ENCODE data around the gene CDK13.
"Not testable (repeated sequence)": the region's sequence is repeated elsewhere in the genome, so short reads cannot be mapped to it uniquely, and the experiment has no call there.

Gene CDK13

GRCh38 chr7:39949971-39950472, at the start of gene CDK13:
Gene CDK13 (plus strand): TSS chr7:39950256. CDS start chr7:39950642, 386 bp downstream.
- peak within 1 kb of the TSS; percentile 90 for H3K4me3 ChIP-seq (ENCODE audit: low read length)
- no peak for TF ChIP-seq ZNF274 (IDR thresholded peaks at IDR 0.05; ENCODE audit: low read depth, low read length)

DNA sequence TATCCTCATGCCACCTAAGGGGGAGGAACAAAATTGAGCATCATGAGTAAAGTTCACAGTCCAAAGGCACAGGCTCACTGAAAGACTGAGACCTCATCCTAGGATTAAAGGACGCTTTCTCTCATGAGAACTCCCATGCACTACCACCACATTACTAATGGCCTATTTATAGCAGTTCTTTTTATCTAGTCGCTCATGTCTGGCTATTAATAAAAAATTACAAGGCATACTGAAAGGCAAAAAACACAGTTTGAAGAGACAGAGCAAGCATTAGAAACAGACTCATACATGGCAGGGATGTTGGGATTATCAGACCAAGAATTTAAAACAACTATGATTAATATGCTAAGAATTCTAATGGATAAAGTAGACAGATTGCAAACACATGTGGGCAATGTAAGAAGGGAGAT, 46.0 kb upstream of the CDK13 start:
- TF ChIP-seq ZNF274 (IDR thresholded peaks at IDR 0.05; ENCODE audit: low read depth, low read length), result no peak
- no peak overlapping the region for H3K4me3 ChIP-seq (ENCODE audit: low read length)

DNA sequence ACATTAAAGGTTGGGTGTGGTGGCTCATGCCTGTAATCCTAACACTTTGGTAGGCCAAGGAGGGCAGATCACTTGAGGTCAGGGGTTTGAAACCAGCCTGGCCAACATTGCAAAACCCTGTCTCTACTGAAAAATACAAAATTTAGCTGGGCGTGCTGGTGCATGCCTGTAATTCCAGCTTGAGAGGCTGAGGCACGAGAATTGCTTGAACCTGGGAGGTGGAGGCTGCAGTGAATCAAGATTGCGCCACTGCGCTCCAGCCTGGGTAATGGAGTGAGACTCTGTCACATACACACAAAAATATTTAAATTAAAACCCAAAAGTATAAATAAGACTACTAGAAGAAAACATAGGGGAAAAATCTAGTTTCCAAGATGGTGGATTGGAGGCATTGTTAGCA, 41.9 kb upstream of the CDK13 start:
- no peak for TF ChIP-seq ZNF274 (IDR thresholded peaks at IDR 0.05; ENCODE audit: low read depth, low read length)
- H3K4me3 ChIP-seq (ENCODE audit: low read length), result no peak overlapping the region

GRCh38 chr7:39908973-39909372, 41.1 kb upstream of the CDK13 start:
- H3K4me3 ChIP-seq (ENCODE audit: low read length), result no peak overlapping the region
- no peak for TF ChIP-seq ZNF274 (IDR thresholded peaks at IDR 0.05; ENCODE audit: low read depth, low read length)

DNA sequence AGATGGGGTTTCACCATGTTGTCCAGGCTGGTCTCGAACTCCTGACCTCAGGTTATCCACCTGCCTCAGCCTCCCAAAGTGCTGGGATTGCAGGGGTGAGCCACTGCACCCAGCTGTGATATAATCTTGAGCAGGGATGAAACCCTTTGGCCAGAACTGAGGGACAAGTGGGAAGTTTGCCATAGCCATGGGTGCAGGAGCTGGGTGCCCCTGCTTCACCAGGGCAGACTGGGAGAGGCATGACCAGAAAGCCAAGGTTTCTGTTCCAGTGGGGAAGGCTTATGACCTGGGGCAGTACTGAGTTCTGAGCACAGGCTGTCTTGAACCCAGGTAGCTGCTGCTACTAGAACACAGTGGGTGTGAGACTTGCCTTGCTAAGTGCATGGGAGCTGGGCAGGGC, 40.5 kb upstream of the CDK13 start:
- no peak for TF ChIP-seq ZNF274 (IDR thresholded peaks at IDR 0.05; ENCODE audit: low read depth, low read length)
- H3K4me3 ChIP-seq (ENCODE audit: low read length), result no peak overlapping the region

DNA sequence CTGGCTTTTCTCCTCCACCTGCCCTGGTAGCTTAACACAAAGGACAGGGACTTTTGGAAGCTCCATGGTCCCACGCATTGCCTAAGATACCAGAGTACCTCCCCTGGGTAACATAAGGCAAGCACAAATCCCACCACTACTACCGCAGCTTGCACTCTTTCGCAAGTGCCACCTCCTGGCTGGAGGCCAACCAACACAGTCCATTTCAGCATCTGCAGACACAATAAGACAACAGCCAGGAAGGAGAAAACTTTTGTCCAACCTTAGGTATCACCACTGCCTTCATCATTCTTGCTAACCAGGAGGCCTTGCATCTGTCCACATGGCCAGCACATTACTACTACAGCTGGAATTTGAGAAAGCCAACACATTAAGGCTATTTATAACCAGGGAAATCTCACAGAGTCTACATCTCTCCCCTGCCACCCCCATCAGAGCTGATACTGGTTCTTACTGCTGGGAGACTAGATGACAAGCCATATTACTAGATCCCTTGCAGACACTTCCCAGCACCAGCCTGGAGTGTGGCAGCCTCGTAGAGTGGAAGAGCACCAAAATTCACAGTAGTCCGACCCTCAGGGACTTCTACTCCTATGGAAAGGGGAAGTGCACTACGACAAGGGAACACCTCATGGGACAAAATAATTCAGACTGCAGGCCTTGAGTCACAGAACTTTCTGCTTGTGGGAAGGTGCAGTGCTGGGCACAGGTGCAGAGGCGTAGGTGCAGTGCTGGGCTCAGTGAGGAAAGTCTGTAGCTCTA, 39.8 kb upstream of the CDK13 start:
- H3K4me3 ChIP-seq (ENCODE audit: low read length), result no peak overlapping the region
- no peak for TF ChIP-seq ZNF274 (IDR thresholded peaks at IDR 0.05; ENCODE audit: low read depth, low read length)

- no peak for TF ChIP-seq ZNF274 (IDR thresholded peaks at IDR 0.05; ENCODE audit: low read depth, low read length)
- no peak overlapping the region for H3K4me3 ChIP-seq (ENCODE audit: low read length)
Measured at GRCh38 chr7:39911167-39911566, 38.9 kb upstream of the CDK13 start.

GRCh38 chr7:39915847-39916246, 34.2 kb upstream of the CDK13 start:
- H3K4me3 ChIP-seq (ENCODE audit: low read length), result not testable (repeated sequence)

DNA sequence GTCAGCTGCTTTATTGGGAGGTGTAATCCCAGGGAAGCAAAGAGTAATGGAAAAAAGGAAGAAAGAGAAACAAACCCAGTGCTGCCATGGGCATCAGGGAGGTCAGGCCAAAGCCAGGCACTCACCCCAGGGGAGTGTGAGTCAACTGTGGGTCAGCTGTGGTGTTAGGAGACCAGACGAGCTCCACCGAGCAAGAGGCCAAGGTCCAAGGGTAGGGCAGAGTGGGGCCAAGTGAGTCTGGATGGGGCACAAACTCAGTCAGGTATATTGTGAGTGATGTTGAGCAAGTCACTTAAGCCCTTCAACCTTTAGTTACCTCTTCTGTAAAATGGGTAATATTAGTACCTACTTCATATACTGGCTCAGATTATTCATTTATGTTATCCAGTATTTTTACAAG, 30.4 kb upstream of the CDK13 start:
- no peak for TF ChIP-seq ZNF274 (IDR thresholded peaks at IDR 0.05; ENCODE audit: low read depth, low read length)
- no peak overlapping the region for H3K4me3 ChIP-seq (ENCODE audit: low read length)

GRCh38 chr7:39921506-39922175, 28.4 kb upstream of the CDK13 start:
- no peak overlapping the region for H3K4me3 ChIP-seq (ENCODE audit: low read length)
- TF ChIP-seq ZNF274 (IDR thresholded peaks at IDR 0.05; ENCODE audit: low read depth, low read length), result no peak

DNA sequence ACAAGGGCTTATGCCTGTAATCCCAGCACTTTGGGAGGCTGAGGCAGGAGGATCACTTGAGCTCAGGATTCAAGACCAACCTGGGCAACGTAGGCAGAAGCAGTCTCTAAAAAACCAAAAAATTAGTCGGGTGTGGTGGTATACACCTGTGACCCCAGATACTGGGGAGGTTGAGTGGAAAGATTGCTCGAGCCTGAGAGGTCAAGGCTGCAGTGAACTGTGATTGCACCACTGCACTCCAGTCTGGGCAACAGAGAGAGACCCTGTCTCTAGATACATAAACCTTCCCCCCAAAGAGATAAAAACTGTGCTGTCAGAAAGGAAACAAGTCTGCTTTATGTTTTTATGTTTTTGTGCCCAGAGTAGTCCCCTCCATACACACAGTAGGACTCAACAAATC, 27.5 kb upstream of the CDK13 start:
- no peak overlapping the region for H3K4me3 ChIP-seq (ENCODE audit: low read length)
- TF ChIP-seq ZNF274 (IDR thresholded peaks at IDR 0.05; ENCODE audit: low read depth, low read length), result no peak

DNA sequence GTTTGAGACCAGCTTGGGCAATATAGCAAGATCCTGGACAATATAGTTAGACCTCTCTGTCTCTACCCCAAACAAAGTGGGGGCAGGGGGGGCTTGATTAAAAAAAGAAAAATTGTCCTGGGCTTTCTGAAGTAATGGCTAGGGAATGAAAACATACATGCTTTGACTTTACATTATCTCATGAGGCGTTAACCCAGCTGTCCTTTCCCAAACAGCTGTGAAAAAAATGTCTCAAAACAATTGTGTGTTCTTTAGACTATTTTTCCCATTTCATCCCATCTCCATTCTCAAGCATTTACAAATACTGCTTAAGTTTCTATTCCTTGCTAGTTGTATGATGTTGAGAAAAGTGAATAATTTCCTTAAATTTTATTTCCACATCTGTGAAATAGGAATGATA, 27.0 kb upstream of the CDK13 start:
- no peak overlapping the region for H3K4me3 ChIP-seq (ENCODE audit: low read length)
- no peak for TF ChIP-seq ZNF274 (IDR thresholded peaks at IDR 0.05; ENCODE audit: low read depth, low read length)

GRCh38 chr7:39924122-39924521, 25.9 kb upstream of the CDK13 start:
- no peak for TF ChIP-seq ZNF274 (IDR thresholded peaks at IDR 0.05; ENCODE audit: low read depth, low read length)
- H3K4me3 ChIP-seq (ENCODE audit: low read length), result no peak overlapping the region

- H3K4me3 ChIP-seq (ENCODE audit: low read length), result no peak overlapping the region
- TF ChIP-seq ZNF274 (IDR thresholded peaks at IDR 0.05; ENCODE audit: low read depth, low read length), result no peak
Measured at GRCh38 chr7:39926111-39926510, 23.9 kb upstream of the CDK13 start.

- no peak overlapping the region for H3K4me3 ChIP-seq (ENCODE audit: low read length)
- no peak for TF ChIP-seq ZNF274 (IDR thresholded peaks at IDR 0.05; ENCODE audit: low read depth, low read length)
Measured at GRCh38 chr7:39927018-39927417, 23.0 kb upstream of the CDK13 start.
